CD4-positive, alpha-beta T cell treated with Interleukin-15 for 1 hour (primary cell): ENCODE measurements around the gene ARSH.
"Not testable (repeated sequence)": the region's sequence is repeated elsewhere in the genome, so short reads cannot be mapped to it uniquely, and the experiment has no call there.

Source experiments
- DNase-seq: peaks from one replicate; pipeline ENCODE4 v3.0.0-alpha.2; 2020

Gene ARSH

GRCh38 chrX:3044671-3045070 is 38.3 kb downstream of the ARSH start:
- no peak for DNase-seq

DNA sequence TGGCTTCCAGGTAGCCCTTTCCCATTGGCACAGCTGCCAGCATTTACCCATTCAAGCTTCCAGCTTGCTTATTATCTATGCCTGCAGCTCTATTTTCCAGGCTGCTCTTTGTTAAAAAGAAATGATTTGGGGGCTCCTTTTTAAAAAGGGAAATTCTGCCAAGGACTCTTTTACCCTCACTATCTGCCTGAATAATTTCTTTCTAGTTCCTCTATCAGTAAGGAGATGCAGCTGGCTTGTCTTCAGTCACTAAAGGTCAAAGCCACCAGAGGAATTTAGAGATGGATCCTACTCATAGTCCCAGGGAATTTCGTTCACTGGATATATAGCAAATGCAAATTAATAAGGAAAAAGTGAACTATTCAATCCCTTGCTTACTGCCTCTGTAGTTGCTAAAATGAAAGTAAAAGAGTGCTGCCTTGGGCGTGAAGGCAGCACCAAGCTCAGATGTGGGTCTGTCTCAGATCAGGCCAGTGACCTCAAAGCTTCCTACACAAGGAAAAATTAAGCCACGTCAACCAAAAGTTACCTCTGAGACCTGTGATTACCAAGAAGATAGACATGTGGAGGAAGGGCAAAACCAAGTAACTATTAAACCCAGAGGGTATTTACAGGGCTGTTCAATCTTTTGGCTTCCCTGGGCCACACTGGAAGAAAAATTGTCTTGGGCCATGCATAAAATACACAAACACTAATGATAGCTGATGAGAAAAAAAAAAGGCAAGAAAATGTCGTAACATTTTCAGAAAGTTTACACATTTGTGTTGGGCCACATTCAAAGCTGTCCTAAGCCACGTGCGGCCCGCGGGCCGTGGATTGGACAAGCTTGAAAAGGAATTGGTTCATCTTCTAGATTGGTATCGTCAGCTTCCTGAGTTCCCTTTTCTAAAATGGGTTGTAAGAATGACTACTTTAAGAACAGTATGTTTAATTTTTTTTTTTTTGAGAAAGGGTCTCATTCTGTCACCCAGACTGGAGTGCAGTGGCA is 40.2 kb downstream of the ARSH start:
- no peak for DNase-seq

- DNase-seq = not testable (repeated sequence)
These were observed 44.3 kb downstream of the ARSH start for GRCh38 chrX:3050523-3051175.

DNA sequence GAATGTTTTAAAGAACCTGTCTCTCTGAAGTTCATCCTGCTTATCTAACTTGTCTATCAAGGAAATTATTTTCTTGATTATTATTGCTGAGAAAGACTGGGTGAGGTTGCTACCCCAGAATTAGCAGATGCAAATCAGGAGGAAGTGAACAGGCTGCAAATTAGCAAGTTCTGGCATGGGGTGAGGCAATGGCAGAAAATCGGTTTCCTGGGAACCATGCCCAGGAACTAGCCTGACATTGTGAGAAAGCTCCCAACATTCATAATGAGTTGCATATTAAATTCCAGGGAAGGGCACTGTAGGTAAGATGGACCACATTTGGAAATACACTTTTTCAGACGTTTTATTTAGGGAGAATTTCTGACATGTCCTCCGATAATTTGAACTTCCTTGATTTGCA is 46.5 kb downstream of the ARSH start:
- DNase-seq = no peak

GRCh38 chrX:3066555-3066954 is 60.2 kb downstream of the ARSH start:
- DNase-seq = no peak

DNA sequence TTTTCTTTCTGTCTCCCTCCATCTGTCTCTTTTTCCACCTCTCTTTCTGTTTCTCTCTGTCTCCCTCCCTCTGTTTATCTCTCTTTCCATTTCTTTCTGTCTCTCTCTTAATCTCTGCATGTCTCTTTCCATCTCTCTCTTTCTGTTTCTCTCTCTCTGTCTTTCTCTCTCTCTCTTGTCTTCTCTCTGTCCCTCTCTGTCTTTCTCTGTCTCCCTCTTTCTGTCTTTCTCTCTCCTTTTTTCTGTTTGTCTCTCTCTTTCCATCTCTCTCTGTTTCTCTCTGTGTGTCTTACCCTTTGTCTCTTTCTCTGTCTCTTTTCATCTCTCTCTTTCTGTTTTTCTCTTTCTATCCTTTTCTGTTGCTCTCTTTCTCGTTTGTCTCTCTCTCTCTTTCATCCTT is 69.6 kb downstream of the ARSH start:
- DNase-seq = no peak

GRCh38 chrX:3076416-3076991 is 70.2 kb downstream of the ARSH start:
- DNase-seq = no peak
